Caki2 (cell line): ENCODE data around the gene RBM8A. TPM values are rescaled to one million over a fixed set of nuclear protein-coding genes. Genes with fewer than 3 reads are reported as not detected.
A peak's percentile ranks its signal among the peaks of the same experiment; 100 is the strongest.
"Not testable (repeated sequence)": the region's sequence is repeated elsewhere in the genome, so short reads cannot be mapped to it uniquely, and the experiment has no call there.

Experiments used
- DNase-seq: peaks from one replicate; pipeline ENCODE4 v3.0.0-alpha.2; 2015; ENCODE audit warnings: low read depth
- in situ Hi-C: cut with HindIII; loops from 2 replicates; pipeline ENCODE4 v1.10.0; 2016; ENCODE audit warnings: low sequenced_read_pairs, low pct_unique_long_range_greater_than_20kb, mixed read lengths
- total RNA-seq: library from RNA; depleted of rRNA; stranded (reverse); fragments of >200 nt; shearing (Covaris generic); gene quantifications from 2 replicates; pipeline ENCODE4 v1.2.3, GENCODE V29; 2014; ENCODE audit warnings: low replicate concordance

RBM8A gene
- total RNA-seq, 1 experiment from 2014 or later, result 82.0 TPM

DNA sequence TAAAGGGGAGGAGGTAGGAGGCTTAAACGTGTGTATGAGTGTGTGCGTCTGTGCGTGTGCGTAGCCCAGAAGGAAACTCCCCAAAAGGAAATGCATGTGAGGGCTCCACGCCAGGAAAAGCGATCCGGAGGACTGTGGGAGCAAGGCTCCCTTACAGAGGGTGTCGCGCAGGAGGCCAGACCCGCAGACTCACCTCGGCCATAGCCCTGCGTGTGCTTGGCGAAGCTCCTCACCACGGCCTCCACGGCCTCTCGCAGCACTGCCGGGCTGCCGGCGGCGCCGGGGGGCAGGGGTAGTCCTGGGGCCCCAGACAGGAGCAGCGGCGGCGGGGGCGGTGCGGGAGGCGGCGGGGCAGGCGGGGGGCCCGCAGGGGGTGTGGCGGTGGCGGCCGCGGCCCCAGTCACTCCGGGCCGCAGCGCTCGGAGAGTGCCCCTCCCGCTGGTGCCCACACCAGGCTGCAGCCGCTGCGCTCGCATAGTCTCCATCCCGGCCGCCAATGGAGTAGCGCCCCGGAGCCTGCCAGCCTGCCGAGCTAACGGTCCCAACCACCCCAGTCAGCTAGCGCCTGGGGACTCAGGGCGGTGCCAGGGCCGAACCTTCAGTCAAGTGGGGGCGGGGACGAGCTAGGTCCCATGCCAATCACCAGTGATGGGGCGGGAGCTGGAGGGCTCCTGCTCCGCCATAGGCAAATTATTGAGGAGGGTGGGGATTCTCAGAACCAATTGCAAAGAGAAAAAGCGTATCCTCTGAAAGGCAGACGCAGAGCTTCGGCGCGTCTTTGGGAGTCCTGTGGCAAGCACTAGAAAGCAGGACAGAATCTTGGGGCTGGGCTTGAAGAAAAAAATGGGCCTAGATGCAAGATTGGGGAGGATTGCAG, 30.4 kb upstream of the RBM8A start, which contains the start of gene LIX1L:
LIX1L (minus strand) TSS at position 575 of the 877 bp plus-strand sequence; CDS start at position 485, 90 bp downstream.
- peak; percentile 96 for DNase-seq
- in situ Hi-C loops, result no loop called here

GRCh38 chr1:145956781-145957442, 29.6 kb upstream of the RBM8A start:
- in situ Hi-C loops, result no loop called here
- no peak for DNase-seq

DNA sequence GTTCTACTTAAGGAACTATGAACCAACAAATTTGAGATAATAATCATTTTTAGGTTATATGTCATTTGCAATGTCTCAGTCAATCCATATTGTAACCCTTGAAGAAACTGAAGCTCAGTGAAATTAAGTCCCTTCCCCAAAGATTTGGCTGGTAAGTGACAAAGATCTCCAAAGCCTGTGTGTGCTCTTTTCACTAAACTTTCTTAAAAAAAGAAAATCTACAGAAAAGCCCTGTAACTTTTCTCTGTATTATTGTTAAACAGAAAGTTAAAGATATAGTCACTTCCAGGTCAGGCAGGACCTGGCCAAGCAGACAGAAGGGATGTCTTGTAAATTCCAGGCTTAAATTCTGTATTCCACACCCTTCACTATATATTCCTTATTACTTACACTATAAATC, 29.1 kb upstream of the RBM8A start:
- in situ Hi-C loops, result no loop called here
- no peak for DNase-seq

DNA sequence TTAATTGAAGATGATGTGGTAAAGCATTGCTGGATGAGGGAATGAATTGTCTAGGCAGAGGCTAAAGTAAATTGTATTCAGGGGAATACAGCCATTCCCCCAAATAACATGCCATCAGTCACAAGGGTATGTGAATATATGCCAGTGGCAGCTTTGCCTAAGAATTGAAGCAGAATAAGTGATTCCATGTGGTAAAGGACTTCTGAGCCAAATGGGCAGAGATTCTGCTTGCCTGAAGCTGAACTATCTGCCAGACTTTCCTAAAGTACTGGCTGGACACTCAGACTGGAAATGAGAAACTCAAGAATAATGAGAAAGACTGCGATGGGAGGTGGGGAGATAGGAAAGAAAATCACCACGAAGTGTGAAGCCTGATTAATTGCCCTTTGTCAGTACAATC, 28.2 kb upstream of the RBM8A start:
- no peak for DNase-seq
- in situ Hi-C loops, result no loop called here

GRCh38 chr1:145953861-145954260, 26.6 kb upstream of the RBM8A start:
- no peak for DNase-seq
- in situ Hi-C loops, result no loop called here

GRCh38 chr1:145952903-145953302, 25.6 kb upstream of the RBM8A start:
- no peak for DNase-seq
- in situ Hi-C loops, result no loop called here

- DNase-seq, result no peak
- in situ Hi-C loops, result no loop called here
Measured at GRCh38 chr1:145951526-145951925, 24.2 kb upstream of the RBM8A start.

DNA sequence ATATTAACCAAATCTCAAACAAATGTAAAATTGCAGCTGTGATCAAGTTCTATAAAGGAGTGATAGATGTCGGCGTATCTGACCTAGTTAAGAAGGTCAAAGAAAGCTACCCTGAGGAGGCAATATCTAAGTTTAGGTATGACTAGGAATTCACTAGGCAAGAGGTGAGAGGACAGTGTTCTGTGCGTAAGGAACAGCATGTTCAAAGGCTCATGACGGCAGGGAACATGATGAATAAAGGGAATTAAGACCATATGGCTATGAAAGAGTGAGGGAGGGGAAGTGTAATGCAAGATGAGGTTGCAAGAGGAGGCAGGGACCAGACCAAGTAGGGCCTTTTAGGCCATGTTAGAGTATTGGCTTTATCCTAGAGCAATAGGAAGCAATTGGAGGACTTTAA, 21.9 kb upstream of the RBM8A start:
- in situ Hi-C loops, result no loop called here
- DNase-seq, result no peak

DNA sequence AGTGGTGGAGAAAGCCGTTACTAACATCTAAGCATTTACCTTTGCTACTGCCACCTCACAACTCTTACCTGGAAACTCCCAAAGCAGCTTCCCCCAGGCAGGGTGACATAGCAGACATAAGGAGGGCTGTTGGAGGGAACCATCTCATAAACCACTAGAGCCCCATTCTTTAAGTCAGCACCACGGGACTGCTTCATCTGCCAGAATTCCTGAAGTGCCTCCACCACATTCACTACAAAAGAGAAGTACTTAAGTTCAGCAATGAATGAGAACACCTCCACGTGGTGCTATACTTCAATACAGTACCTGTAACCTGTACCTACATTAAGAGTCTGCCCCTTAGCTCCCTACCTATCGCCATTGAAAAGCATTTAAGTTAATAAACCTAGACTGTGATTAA, 20.3 kb upstream of the RBM8A start:
- no peak for DNase-seq
- in situ Hi-C loops, result no loop called here

DNA sequence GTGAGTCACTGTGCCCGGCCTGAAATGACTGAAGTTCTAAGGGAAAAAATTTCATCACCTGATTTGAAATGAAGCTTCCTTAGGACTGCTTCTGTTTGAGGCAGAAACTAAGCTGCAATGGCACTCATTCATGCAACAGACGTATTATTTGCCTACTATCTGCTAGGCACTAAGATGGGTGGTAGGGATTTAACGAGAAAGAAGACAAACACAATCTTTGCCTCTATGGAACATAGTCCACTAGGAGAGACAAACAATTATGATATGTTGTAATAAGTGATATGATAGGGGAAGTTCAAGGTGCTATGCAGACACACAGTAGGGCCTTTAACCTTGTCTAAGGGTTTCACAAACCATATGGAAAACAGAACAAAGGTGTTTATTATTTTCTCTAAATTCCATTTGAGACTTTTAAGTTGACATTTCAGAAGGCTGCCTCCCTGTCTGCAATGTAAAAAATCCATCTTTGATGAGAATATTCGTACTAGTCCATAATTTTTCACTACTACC, 19.2 kb upstream of the RBM8A start:
- in situ Hi-C loops, result no loop called here
- DNase-seq, result no peak

GRCh38 chr1:145944532-145944931, 17.2 kb upstream of the RBM8A start:
- no peak for DNase-seq

DNA sequence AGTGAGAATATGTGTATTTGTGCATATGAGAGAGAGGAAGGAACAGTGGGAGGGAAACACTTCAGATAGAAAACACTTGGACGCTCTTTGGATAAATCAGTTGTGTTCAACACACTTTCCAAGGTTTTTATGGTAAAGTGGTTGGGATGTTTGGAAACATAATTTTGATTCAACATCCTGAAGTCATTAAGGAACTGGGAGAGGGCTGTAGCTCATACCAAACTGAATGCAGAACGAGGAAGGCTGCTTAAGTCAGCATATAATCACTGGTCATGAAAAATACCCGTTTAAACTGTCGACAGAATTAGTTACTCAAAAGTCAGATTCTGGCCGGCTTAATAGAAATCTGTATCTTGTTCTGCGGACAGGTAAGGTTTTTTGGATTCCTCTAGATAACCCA, 15.6 kb upstream of the RBM8A start:
- in situ Hi-C loops, result no loop called here
- DNase-seq, result no peak

More at GRCh38 chr1:145944532-145944931, 17.2 kb upstream of the RBM8A start:
- in situ Hi-C loops, result no loop called here

- in situ Hi-C loops, result no loop called here
- DNase-seq, result no peak
Measured at GRCh38 chr1:145942405-145942804, 15.1 kb upstream of the RBM8A start.

DNA sequence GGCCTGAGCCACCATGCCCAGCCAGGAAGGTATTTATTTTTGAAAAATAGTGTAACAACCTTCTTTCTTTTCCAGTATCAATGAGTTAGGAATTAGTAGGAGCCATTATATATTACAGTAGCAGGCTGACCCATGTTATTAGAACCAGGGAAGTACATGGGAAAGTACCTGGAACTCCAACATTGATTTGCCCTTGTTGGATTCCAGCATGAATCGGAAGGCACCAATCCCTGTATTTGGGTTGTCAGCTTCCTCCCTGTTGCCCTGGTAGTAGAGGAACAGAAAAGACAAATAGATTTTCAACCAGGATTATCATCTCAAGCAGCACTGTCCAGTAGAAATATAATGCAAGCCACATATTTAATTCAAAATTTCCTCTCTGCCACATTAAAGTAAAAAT, 10.2 kb upstream of the RBM8A start:
- in situ Hi-C loops, result no loop called here
- DNase-seq, result no peak

- in situ Hi-C loops, result no loop called here
- no peak for DNase-seq
Measured at GRCh38 chr1:145936247-145936646, 9.0 kb upstream of the RBM8A start.

DNA sequence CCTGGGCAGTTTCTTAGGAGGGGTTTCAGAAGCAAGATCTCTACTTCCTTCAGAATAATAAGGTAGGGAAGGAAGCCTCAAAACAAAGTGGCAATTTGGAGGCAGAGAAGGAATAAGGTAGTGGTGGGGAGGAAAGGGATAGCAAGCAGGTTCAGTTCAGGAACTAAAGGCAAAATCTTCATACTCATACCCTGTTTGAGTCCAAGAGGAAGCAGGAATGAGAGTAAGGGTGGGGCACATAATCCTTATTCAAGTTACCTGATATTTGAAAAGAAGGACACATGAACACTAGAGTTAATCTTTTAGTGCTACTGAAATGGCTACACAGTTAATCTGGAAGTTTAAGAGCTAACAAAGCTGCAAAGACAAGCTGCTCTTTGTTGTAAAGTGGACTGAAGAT, 8.4 kb upstream of the RBM8A start:
- in situ Hi-C loops, result no loop called here
- no peak for DNase-seq

- in situ Hi-C loops, DNase-seq: not testable (repeated sequence)
Measured at GRCh38 chr1:145932522-145933009, 5.3 kb upstream of the RBM8A start.

DNA sequence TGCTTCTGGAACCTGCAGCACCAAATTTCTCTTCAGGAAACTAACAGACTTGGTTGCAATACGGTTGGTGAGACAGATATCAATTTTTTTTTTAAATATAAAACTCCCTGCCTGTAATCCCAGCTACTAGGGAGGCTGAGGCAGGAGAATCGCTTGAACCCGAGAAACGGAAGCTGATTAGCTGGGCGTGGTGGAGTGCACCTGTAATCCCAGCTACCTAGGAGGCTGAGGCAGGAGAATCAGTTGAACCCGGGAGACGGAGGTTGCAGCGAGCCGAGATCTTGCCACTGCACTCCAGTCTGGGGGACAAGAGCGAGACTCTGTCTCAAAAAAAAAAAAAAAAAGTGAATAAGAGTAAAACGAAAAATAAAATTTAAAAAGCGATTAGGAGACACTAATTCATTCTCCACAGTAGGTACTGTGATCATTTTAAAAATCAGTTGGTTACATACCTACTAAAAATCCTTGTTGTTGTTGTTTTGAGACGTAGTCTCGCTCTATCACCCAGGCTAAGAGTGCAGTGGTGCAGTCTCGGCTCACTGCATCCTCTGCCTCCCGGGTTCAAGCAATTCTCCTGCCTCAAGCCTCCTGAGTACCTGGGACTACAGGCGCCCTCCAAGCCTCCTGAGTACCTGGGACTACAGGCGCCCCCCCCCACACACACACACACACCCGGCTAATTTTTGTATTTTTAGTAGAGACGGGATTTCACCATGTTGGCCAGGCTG, 796 bp upstream of the RBM8A start:
- DNase-seq, result peak; percentile 8
- in situ Hi-C loops, result no loop called here

- in situ Hi-C loops, result no loop called here
- no peak for DNase-seq
Measured at GRCh38 chr1:145926686-145927062, 610 bp downstream of the RBM8A start.
